Measurements from ENCODE around the gene PLIN4.

Gene PLIN4

GRCh38 chr19:4473011-4473762 is 45.1 kb downstream of the PLIN4 start:
- DNase-seq = no peak
- Histone ChIP-seq H3K36me3 (peaks cover 18% of the 10 kb centered on the region), H3K9me3 (no peaks in the 10 kb centered on the region), H3K27me3 (no peaks in the 10 kb centered on the region), H3K4me1 (no peaks in the 10 kb centered on the region), H3K4me3 (ENCODE audit: low read depth, low read length) (peak overlapping the region; percentile 86)
- TF ChIP-seq, protein P1, sequence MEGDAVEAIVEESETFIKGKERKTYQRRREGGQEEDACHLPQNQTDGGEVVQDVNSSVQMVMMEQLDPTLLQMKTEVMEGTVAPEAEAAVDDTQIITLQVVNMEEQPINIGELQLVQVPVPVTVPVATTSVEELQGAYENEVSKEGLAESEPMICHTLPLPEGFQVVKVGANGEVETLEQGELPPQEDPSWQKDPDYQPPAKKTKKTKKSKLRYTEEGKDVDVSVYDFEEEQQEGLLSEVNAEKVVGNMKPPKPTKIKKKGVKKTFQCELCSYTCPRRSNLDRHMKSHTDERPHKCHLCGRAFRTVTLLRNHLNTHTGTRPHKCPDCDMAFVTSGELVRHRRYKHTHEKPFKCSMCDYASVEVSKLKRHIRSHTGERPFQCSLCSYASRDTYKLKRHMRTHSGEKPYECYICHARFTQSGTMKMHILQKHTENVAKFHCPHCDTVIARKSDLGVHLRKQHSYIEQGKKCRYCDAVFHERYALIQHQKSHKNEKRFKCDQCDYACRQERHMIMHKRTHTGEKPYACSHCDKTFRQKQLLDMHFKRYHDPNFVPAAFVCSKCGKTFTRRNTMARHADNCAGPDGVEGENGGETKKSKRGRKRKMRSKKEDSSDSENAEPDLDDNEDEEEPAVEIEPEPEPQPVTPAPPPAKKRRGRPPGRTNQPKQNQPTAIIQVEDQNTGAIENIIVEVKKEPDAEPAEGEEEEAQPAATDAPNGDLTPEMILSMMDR (IDR thresholded peaks at IDR 0.05; ENCODE audit: low read depth, low read length) = no peak

DNA sequence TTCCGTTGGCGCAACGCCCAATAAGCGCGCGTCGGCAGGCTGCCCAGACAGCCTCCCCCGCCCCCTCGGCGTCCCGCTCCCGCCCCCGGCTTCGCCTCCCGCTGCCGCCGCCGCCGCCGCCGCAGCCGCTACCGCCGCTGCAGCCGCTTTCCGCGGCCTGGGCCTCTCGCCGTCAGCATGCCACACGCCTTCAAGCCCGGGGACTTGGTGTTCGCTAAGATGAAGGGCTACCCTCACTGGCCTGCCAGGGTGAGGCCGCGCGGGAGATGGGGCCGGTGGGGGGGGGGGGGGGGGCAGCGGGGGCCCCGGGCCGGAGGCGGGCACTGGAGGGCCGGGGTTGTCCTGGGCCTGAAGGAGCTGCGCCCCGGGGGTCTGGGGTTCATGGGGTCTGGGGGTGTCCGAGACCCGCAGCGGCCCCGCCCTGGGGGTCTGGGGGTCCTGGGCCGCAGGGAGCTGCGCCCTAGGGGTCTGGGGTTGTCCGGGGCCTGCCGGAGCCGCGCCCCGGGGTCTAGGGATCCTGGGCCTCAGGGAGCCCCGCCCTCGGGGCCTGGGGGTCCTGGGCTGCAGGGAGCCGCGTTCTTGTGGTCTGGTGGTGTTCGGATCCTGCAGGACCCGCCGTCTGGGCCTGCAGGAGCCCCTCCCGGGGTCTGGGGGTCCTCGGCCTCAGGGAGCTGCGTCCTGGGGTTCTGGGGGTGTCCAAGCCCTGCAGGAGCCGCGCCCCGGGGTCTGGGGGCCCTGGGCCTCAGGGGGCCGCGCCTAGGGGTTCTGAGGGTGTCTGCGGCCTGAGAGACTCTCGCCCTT is 45.9 kb downstream of the PLIN4 start, which contains the start of gene HDGFL2:
TSS of gene HDGFL2 (plus strand) at position 124 of the 801 bp plus-strand sequence. CDS start at position 178, 54 bp downstream.
- no peak for DNase-seq
- peaks cover 13% of the 10 kb centered on the region for H3K36me3 ChIP-seq
- no peaks in the 10 kb centered on the region for H3K4me1 ChIP-seq
- peak within 1 kb of the TSS; percentile 88 for H3K4me3 ChIP-seq (ENCODE audit: low read depth, low read length)
- TF ChIP-seq, protein P1 (IDR thresholded peaks at IDR 0.05; ENCODE audit: low read depth, low read length) = no peak
- H3K9me3 ChIP-seq = no peaks in the 10 kb centered on the region
- H3K27me3 ChIP-seq = no peaks in the 10 kb centered on the region

DNA sequence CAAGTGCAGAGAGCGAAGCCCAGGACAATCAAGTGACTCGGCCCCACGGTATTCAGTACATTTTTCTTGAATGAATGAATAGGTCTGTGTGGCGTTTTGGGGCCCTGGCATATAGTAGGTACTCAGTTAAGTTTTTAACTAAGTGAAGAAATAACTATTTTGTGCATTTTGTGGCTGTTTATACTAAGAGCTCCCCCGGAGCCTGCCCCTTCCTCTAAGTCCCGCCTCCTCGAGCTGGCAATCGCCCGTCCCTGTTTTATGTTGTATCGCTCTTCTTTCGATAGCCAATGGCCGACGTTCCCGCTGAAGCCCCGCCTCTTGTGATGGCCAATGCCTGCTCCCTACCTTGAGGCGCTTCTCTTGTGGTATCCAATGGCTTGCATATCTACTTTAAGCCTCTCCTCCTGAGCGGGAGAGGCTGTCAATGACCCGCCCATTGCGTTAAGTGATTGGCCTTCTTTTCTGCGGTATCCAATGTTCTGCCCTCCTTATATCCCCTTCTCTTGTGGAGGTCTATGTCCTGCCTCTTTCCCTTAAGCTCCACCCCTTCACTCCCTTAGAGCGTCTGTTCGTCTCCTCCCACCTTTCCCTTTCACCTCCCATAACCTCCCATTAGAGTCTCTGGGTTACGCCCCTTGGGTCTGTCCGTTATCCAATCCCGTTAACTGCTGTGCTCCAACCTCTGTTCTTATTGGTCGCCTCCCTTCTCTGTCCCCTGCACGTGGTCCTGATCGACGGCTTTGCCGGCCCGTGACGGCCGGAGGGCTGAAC is 46.7 kb downstream of the PLIN4 start:
- DNase-seq = peak; percentile 99
- Histone ChIP-seq H3K27me3 (no peaks in the 10 kb centered on the region), H3K4me3 (ENCODE audit: low read depth, low read length) (peak overlapping the region; percentile 88), H3K9me3 (no peaks in the 10 kb centered on the region), H3K4me1 (no peaks in the 10 kb centered on the region), H3K36me3 (peaks cover 5% of the 10 kb centered on the region)
- TF ChIP-seq, protein P1 (IDR thresholded peaks at IDR 0.05; ENCODE audit: low read depth, low read length) = no peak

DNA sequence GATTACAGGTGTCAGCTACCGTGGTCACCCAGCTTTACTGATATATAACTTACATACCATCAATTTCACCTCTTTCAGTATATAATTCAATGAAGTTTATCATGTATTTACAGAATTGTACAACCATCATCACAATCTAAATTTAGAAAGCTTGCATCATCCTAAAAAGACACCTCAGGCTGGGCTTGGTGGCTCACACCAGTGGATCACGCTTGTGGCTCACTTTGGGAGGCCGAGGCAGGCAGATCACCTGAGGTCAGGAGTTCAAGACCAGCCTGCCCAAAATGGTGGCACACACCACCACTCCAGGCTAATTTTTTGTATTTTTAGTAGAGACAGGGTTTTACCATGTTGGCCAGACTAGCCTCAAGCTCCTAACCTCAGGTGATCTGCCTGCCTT is 50.5 kb downstream of the PLIN4 start:
- Histone ChIP-seq H3K9me3 (no peaks in the 10 kb centered on the region), H3K36me3 (no peaks in the 10 kb centered on the region), H3K27me3 (no peaks in the 10 kb centered on the region), H3K4me1 (no peaks in the 10 kb centered on the region), H3K4me3 (ENCODE audit: low read depth, low read length) (no peak overlapping the region)
- DNase-seq = no peak
- TF ChIP-seq, protein P1 (IDR thresholded peaks at IDR 0.05; ENCODE audit: low read depth, low read length) = no peak

- Histone ChIP-seq H3K27me3 (no peaks in the 10 kb centered on the region), H3K36me3 (no peaks in the 10 kb centered on the region), H3K4me1 (no peaks in the 10 kb centered on the region), H3K4me3 (ENCODE audit: low read depth, low read length) (no peak overlapping the region), H3K9me3 (no peaks in the 10 kb centered on the region)
- DNase-seq = no peak
- TF ChIP-seq, protein P1 (IDR thresholded peaks at IDR 0.05; ENCODE audit: low read depth, low read length) = no peak
Measured at GRCh38 chr19:4464815-4465581, 53.3 kb downstream of the PLIN4 start.

All from BE2C (cell line).